Mesenteric fat pad (tissue), 1 donor: ENCODE data around the gene BARX1. TPM values are rescaled to one million over a fixed set of nuclear protein-coding genes. Genes with fewer than 3 reads are reported as not detected.
"Not testable (repeated sequence)": the region's sequence is repeated elsewhere in the genome, so short reads cannot be mapped to it uniquely, and the experiment has no call there.

Experiments
- DNase-seq: peaks from one replicate; pipeline ENCODE4 v3.0.0-alpha.2; 2020; ENCODE audit warnings: low spot score
- long read RNA-seq: library from polyadenylated mRNA; unstranded; transcript quantifications from one replicate; pipeline ENCODE4 v2.0.0, GENCODE V29; 2020
- total RNA-seq: library from RNA; stranded (reverse); fragmentation: NEBNext Ultra II Directional; extraction: Animal tissue kit (Norgen Biotek cat#: 25700); gene quantifications from one replicate; pipeline ENCODE4 v1.2.1, GENCODE V29; 2021
- donor health status: DM: yes; HTN: yes; CAD: no.

Gene BARX1
- not detected for total RNA-seq
- long read RNA-seq: 0 reads

GRCh38 chr9:93955111-93955980, at the start of gene BARX1:
Gene BARX1 (minus strand): TSS chr9:93955355. CDS start chr9:93955146, 209 bp downstream.
- no peak for DNase-seq

- DNase-seq: no peak
Measured at GRCh38 chr9:94002316-94003140, 47.4 kb upstream of the BARX1 start.

- DNase-seq: no peak
Measured at GRCh38 chr9:93996863-93997262, 41.7 kb upstream of the BARX1 start.

GRCh38 chr9:93996367-93996766, 41.2 kb upstream of the BARX1 start:
- no peak for DNase-seq

- no peak for DNase-seq
Measured at GRCh38 chr9:93994545-93994944, 39.4 kb upstream of the BARX1 start.

- no peak for DNase-seq
Measured at GRCh38 chr9:93994132-93994531, 39.0 kb upstream of the BARX1 start.

GRCh38 chr9:93992830-93993229, 37.7 kb upstream of the BARX1 start:
- DNase-seq: no peak

GRCh38 chr9:93990448-93990847, 35.3 kb upstream of the BARX1 start:
- DNase-seq: no peak

- no peak for DNase-seq
Measured at GRCh38 chr9:93988056-93988455, 32.9 kb upstream of the BARX1 start.

GRCh38 chr9:93984860-93985259, 29.7 kb upstream of the BARX1 start:
- DNase-seq: no peak

- DNase-seq: no peak
Measured at GRCh38 chr9:93983875-93984274, 28.7 kb upstream of the BARX1 start.

GRCh38 chr9:93979721-93980120, 24.6 kb upstream of the BARX1 start:
- DNase-seq: no peak

GRCh38 chr9:93978551-93978950, 23.4 kb upstream of the BARX1 start:
- DNase-seq: no peak

GRCh38 chr9:93976973-93977372, 21.8 kb upstream of the BARX1 start:
- DNase-seq: no peak

- DNase-seq: no peak
Measured at GRCh38 chr9:93976081-93976480, 20.9 kb upstream of the BARX1 start.

- DNase-seq: no peak
Measured at GRCh38 chr9:93975262-93975661, 20.1 kb upstream of the BARX1 start.

- DNase-seq: no peak
Measured at GRCh38 chr9:93974151-93974550, 19.0 kb upstream of the BARX1 start.

GRCh38 chr9:93972655-93973054, 17.5 kb upstream of the BARX1 start:
- DNase-seq: not testable (repeated sequence)

- DNase-seq: no peak
Measured at GRCh38 chr9:93969328-93969661, 14.1 kb upstream of the BARX1 start.

- peak; percentile 69 for DNase-seq
Measured at GRCh38 chr9:93968451-93969327, 13.5 kb upstream of the BARX1 start.

GRCh38 chr9:93967020-93967803, 12.1 kb upstream of the BARX1 start:
- peak; percentile 68 for DNase-seq
